ENCODE measurements around the gene PCDH12.

- no peak for TF ChIP-seq CTCF (conservative IDR thresholded peaks at IDR 0.05; ENCODE audit: low read length)
- TF ChIP-seq EZH2phosphoT487 (IDR thresholded peaks at IDR 0.05; ENCODE audit: borderline replicate concordance), result no peak
These were observed 16.2 kb downstream of the PCDH12 start for GRCh38 chr5:141941779-141942178.

All from Loucy (cell line).